GM13977 (cell line): Measurements from ENCODE around the gene SLIT3.

ENCODE experiments used
- DNase-seq: peaks from one replicate; pipeline ENCODE4 v3.0.0; 2012; ENCODE audit warnings: low spot score
- in situ Hi-C: fragments of 300-500 bp; cut with MboI; formaldehyde crosslinking; loops from one replicate; pipeline ENCODE4 v1.12.0; 2022; ENCODE audit warnings: low sequenced_read_pairs, low pct_unique_long_range_greater_than_20kb, mixed read lengths, inconsistent platforms; ENCODE audit not compliant: unreplicated experiment
- TF ChIP-seq, protein P1 (sequence below): IDR thresholded peaks from 2 replicates; pipeline ENCODE4 v1.5.1; 2012; ENCODE audit warnings: mild to moderate bottlenecking, control low read depth; ENCODE audit not compliant: insufficient read depth; ENCODE audit errors: extremely low read depth, missing control alignments

The SLIT3 gene

DNA sequence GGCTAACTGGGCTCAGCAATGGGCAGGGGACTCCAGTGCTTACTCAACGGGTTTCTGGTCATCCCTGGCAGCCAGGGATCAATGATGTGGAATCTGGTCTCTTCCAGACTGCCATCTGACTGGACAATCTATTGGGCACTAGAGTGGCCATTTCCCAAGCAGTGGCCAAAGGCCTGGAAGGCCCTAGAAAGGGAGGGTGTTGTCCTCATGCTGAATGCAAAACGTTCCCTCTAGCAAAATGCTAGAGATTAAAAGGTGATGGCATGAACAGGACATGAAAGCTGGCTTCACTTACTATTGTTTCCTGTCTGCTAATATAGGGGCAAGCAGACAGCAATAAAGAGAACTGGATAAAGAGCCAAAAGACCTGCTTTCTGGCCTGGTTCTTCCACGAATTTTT lies 467.6 kb downstream of the SLIT3 start:
- no peak for DNase-seq

DNA sequence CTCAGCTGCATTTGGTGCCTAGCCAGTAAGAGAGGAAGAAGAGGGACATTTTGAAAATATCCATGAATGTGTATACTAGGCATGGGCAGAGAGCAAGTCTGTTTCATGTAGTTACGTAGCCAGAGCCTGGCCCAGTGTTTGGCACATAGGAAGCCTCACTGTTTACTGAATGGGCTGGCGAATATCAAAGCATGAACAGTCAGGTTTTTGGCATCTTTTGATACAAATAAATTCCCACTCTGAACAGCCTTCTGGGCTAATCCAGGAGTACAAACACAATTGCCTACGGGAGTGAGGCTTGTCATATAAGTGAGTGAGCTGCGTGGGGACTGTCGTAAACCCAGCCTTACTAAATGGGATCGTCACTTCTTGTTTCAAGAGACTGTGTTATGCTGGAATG lies 468.6 kb downstream of the SLIT3 start:
- DNase-seq: no peak
- in situ Hi-C loops: no loop called here
- TF ChIP-seq, protein P1, sequence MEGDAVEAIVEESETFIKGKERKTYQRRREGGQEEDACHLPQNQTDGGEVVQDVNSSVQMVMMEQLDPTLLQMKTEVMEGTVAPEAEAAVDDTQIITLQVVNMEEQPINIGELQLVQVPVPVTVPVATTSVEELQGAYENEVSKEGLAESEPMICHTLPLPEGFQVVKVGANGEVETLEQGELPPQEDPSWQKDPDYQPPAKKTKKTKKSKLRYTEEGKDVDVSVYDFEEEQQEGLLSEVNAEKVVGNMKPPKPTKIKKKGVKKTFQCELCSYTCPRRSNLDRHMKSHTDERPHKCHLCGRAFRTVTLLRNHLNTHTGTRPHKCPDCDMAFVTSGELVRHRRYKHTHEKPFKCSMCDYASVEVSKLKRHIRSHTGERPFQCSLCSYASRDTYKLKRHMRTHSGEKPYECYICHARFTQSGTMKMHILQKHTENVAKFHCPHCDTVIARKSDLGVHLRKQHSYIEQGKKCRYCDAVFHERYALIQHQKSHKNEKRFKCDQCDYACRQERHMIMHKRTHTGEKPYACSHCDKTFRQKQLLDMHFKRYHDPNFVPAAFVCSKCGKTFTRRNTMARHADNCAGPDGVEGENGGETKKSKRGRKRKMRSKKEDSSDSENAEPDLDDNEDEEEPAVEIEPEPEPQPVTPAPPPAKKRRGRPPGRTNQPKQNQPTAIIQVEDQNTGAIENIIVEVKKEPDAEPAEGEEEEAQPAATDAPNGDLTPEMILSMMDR: no peak

More for the DNA sequence above, 467.6 kb downstream of the SLIT3 start:
- TF ChIP-seq, protein P1: no peak
- in situ Hi-C loops: no loop called here

DNA sequence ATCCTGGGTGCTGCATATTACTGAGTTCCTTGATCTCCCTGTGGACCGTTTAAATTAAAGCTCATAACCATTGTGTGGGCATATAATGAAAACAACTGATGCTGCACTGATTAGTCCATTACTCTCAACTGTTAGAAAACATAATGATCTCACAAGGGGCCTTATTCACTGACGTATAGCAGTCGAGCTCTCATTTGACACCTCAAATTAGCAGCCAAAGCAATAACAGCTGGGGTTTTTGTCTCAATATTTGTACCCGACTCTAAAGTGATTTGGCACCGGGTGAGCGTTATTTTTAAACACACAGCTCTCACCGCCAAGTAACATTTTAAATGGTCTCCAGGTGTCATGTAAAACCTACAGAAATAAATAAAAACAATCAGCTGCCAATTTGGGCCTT lies 469.6 kb downstream of the SLIT3 start:
- TF ChIP-seq, protein P1: no peak
- DNase-seq: no peak
- in situ Hi-C loops: no loop called here

DNA sequence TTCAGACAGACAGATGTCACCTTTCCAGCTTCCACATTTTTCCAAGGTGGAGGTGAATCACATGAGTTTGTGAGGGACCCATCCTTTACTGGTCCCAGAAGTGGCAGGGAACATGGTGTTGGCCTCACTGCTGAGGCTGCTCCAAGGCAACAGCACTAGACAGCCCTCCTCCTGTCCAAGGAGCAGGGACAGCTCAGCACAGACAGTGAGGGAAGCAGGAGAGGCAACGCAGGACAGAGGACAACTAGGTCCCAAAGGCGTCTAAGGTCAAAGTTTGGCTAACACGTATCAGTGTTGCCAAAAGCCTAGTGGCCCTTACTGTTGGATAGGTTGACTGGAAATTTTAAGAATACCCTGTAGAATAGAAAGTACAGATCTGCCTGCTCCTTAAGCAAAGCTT lies 470.1 kb downstream of the SLIT3 start:
- in situ Hi-C loops: no loop called here
- no peak for DNase-seq
- TF ChIP-seq, protein P1: no peak

DNA sequence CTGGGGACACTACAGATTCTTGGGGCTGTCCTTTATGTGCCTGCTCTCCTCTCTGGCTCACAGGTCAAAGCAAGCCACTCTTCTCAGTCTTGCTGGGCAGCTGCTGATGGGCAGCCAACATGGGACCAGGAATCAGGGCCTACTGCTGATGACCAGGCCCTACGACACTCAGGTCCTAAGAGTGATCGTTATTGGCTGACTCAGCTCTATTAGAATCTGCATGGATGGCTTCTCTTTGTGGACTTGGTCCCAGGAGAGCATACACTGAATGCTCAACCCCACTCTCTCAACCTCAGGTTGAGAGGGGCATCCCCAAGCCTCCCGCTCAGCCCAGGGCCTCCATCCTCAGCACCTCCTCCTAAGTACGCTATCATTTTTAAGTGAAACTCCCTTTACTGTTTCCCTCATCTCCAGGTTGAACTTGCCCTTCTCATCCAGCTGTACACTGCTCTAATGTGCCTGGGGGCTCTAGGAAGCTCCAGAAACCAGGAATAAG lies 471.0 kb downstream of the SLIT3 start:
- DNase-seq: no peak
- in situ Hi-C loops: no loop called here
- TF ChIP-seq, protein P1: no peak

DNA sequence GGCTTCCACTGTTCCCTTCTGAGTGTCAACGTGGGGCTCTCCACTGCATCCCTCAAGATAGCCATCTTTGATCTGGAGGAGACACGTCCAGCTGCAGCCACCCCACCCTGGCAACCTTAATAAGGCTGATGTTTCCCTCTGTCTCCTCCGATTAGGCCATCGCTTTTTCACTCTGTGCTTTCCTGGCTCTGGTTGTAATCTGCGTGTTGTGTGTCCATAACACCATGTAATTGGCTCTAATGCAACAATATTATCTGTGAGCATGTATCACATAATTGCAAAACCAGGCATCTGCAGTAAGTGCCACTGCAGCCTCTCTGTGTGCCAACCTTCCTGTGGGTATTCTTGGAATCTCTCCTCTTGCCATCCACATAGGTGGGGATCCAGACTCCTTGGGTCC lies 471.9 kb downstream of the SLIT3 start:
- in situ Hi-C loops: no loop called here
- DNase-seq: no peak
- TF ChIP-seq, protein P1: no peak

DNA sequence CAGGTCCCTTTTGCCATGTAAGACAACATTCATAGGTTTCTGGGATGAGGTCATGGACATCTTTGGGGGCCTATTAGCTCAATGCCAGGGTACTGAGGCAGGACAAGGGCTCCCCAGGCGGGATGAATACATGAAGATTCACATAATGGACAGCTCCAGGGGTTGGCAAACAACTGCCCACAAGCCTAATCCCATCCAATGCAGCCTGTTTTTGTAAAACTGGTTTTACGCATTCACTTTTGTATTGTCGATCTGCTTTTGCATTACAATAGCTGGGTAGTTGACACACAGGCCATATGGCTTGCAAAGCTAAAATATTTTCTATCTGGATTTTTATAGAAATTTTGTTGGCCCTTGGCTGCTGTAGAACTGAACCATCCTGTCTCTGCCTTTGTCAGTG lies 473.3 kb downstream of the SLIT3 start:
- in situ Hi-C loops: no loop called here
- TF ChIP-seq, protein P1: no peak
- DNase-seq: no peak
